Measurements from ENCODE around the gene VTI1A.
"Not testable (repeated sequence)": the region's sequence is repeated elsewhere in the genome, so short reads cannot be mapped to it uniquely, and the experiment has no call there.

VTI1A gene

GRCh38 chr10:112446855-112447619, at the start of gene VTI1A, which contains the start of gene ZDHHC6:
TSS of gene VTI1A (plus strand) at chr10:112447215. CDS start at chr10:112447374, 159 bp downstream.
TSS of gene ZDHHC6 (minus strand) at chr10:112446914. CDS start at chr10:112445436, 1,478 bp downstream.
- peak; percentile 91 for DNase-seq (ENCODE audit: low spot score)

DNA sequence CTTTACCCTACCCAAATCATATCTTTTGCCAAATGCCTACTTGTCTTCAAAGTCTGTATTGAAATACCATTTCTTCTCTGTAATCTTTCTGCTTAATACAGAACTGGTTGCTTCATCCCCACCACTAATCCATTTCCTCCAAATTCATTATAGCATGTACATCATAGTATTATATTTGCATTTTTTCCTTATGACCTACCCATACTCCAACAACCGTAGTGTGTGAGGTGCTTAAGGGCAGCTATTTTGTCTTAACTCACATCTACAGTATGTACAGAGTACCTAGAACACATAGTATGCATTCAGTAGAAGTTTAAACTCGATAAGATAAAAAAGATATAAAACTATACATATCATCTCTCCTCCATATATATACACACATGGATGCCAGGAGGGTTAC, 49.4 kb upstream of the VTI1A start:
- DNase-seq (ENCODE audit: low spot score): no peak

DNA sequence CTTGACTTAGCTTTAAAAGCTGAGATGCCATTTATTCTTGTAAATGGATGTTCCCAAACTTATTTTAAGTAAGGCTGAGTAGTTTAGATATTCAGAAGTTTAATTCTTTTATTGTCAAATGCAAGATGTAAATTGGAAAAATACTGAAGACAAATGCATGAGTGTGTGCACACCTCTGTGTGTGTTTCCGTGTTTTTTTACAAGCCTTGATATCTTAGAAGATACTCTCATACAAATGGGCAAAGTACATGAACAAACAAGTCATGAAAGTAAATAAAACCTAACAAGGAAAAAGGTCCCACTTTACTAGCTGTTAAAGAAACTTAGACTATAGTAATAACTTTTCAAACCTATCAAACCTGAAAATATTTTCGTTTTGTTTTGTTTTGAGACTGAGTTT, 44.1 kb upstream of the VTI1A start:
- DNase-seq (ENCODE audit: low spot score): no peak

DNA sequence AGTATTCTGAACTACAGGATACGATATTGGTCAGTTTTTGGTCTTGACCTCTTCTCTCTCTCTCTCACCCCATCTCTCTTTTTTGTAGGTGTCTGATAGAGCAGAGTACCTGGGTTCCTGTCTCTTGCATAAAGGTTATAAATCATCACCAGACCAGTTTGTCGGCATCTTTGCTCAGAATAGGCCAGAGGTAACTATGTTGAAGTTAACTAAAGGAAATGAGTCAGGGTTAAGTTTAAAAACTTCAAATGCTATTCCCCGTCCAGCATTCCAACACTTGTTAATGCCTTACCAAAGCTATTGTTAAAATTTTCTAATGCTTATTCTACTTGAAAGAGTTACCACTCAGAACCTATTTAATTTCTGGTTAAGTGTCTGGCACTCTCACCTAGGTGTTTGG, 42.4 kb upstream of the VTI1A start:
- no peak for DNase-seq (ENCODE audit: low spot score)

DNA sequence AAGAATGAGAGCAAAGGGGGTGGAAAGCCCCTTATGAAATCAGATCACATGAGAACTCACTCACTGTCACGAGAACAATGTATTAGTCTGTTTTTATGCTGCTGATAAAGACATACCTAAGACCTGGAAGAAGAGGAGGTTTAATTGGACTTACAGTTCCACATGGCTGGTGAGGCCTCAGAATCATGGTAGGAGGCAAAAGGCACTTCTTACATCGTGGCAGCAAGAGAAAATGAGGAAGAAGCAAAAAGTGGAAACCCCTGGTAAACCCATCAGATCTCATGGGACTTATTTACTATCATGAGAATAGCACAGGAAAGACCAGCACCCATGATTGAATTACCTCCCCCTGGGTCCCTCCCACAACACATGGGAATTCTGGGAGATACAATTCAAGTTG, 40.2 kb upstream of the VTI1A start:
- not testable (repeated sequence) for DNase-seq (ENCODE audit: low spot score)

DNA sequence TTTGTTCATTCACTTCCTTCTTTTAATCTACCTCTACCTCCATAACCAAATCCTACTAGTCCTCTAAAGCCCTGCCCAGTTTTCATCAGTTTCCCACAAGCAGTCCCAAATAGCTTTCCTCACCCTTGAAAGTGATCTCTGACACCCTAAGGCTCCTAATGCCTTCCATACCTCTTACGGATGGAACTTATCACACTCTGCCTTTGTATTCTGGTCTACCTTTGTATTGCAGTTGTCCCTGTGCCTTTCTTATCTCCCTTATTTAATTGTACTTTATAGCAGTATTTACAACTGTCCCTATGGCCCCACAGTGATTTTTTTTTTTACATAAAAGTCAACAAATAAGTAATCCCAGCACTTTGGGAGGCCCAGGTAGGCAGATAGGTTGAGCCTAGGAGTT, 39.3 kb upstream of the VTI1A start:
- no peak for DNase-seq (ENCODE audit: low spot score)

GRCh38 chr10:112409299-112409698, 37.7 kb upstream of the VTI1A start:
- DNase-seq (ENCODE audit: low spot score): no peak

- DNase-seq (ENCODE audit: low spot score): no peak
Measured at GRCh38 chr10:112409755-112410154, 37.3 kb upstream of the VTI1A start.

- DNase-seq (ENCODE audit: low spot score): no peak
Measured at GRCh38 chr10:112412696-112413095, 34.3 kb upstream of the VTI1A start.

- DNase-seq (ENCODE audit: low spot score): no peak
Measured at GRCh38 chr10:112421731-112422130, 25.3 kb upstream of the VTI1A start.

GRCh38 chr10:112424651-112425050, 22.4 kb upstream of the VTI1A start:
- DNase-seq (ENCODE audit: low spot score): no peak

DNA sequence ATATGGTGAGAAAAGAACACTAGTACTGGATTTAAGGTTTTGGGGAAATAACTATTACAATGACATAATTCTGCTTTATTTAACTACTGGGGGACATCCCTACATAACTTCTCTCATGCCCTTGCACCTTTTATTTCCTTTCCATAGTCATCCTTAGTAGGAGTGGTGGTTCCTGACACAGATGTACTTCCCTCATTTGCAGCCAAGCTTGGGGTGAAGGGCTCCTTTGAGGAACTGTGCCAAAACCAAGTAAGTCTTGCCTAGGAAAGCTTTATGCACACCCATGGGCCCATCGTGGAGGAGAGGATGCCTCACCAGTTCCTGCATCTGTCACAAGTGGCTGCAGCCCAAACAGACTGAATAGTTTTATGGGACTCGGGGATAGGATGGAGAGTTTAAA, 20.9 kb upstream of the VTI1A start:
- no peak for DNase-seq (ENCODE audit: low spot score)

GRCh38 chr10:112429147-112429546, 17.9 kb upstream of the VTI1A start:
- DNase-seq (ENCODE audit: low spot score): no peak

DNA sequence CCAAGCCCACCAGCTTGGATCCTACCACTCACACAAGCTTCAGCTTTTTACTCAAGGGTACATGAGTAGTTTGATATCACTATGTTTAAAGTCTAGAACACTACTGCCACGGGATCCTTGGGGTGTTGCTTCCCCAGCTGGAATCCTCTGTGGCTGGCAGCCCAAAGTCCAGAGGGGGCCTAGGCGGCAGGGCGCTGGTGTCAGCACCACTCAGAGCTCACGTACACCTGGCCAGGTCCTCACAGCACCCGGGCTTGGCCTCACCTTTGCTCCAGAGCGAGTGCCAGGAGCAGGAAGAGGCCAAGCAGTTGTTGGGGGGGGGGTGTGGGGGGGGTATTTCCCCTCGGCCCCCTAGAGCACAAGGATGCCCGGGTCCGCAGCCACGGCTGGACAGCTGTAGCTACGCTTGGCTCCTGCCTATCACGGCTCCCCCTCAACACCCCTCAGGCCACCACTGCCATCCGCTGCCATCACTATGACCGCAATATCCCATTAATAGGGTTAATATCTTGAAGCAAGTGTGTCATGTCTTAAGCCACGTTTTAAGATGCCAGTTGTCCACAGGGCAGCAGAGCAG, 17.3 kb upstream of the VTI1A start:
- DNase-seq (ENCODE audit: low spot score): no peak

- DNase-seq (ENCODE audit: low spot score): no peak
Measured at GRCh38 chr10:112433136-112433535, 13.9 kb upstream of the VTI1A start.

GRCh38 chr10:112434988-112435619, 11.9 kb upstream of the VTI1A start:
- peak; percentile 33 for DNase-seq (ENCODE audit: low spot score)

DNA sequence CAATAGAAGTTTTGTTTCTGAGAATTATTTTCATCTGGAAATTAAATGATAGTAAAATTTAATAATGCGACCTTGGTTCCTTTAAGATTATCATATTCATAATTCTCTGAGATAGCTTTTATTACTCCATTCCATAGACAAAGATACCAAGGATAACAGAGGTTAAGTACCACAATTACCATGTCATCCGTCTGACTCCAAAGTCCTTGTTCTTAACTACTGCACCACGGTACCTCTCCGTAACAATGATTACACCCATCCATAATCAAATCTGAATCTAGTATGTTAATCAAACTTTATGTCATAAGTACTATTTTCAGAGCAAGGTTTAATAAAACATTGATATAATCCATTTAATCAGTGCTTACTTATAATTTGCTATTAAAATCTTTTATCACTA, 8.7 kb upstream of the VTI1A start:
- no peak for DNase-seq (ENCODE audit: low spot score)

DNA sequence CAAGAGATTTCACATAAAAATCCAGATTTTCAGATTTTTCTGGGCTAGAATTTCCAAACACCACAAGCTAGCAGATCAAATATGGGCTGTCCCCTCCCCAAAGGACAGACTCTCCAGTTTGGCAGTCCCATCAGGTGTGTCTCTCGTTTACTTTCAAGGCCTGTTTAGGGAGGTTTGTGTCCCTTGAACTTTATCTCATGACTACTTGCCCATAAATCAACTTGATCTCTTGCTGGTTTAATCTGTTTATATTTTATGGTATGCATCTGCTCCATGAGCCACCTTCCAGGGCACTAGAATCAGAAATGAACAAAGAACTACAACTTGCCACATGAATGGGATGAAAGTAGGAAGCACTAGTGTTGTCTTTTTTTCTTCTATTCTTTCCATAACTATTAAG, 5.5 kb upstream of the VTI1A start:
- no peak for DNase-seq (ENCODE audit: low spot score)

DNA sequence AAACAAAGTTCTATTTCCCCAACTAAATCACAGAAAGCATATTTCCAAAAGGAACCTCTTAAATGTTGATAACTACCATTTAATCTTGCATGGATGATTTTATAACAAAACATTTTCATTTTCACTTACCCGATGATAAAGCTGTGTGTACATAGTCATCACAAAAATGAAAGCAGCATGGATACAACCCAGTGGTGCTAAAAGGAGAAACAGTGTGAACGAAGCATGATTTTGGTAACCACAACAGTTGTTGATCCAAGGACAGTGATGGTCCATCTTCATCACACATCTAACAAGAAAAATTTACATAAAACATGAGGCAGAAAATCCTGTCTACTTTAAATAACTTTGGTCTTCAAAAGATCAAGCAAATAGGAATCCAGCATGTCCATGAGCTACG, 5.0 kb upstream of the VTI1A start:
- no peak for DNase-seq (ENCODE audit: low spot score)

- peak; percentile 15 for DNase-seq (ENCODE audit: low spot score)
Measured at GRCh38 chr10:112446055-112446854, 760 bp upstream of the VTI1A start.

DNA sequence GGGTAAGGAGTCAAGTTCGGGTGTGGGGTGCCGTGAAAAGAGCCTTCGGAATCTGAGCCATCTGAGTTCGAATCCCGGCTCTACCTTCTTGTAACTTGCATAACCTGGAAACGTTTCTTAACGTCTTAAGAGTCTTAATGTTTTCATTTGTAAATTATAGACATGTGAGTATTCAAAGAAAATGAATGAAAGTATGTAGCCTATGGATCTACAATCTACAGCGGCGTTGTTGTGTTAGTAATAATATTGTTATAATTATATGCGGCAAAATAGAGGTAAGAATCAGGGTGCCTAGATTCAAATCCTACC, 559 bp downstream of the VTI1A start:
- no peak for DNase-seq (ENCODE audit: low spot score)

DNA sequence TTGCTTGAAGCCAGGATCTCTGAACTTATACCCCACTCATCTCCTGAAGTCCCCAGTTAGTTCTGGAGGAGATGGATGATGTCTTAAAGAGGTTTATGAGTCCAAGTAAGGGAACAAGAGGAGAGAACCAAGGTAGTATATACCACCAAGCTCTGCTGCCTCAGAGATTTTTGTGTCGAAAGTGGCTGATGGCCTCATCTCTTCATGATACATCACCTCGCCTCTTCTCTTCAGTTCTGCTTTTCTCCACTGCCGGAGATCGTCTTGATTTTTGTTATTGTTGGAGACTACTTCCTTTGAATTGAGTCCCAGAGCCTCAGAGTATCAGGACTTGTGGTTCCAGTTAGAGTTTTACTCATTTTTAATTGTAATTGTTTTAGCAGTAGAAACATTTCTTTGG, 1.9 kb downstream of the VTI1A start:
- no peak for DNase-seq (ENCODE audit: low spot score)
